Caco-2 (cell line): ENCODE measurements around the gene CCL5. TPM values are rescaled to one million over a fixed set of nuclear protein-coding genes. Genes with fewer than 3 reads are reported as not detected.

Experiments used
- BruUV-seq: library from RNA; stranded (reverse); fragments of 400-500 nt; replicated peaks from 2 replicates; lab custom pipeline; 2021; lab: Mats Ljungman, UMichigan
- CTCF ChIA-PET: fragments of 300-600 bp; sonication (Branson Sonifier 250); formaldehyde crosslinking; loops from one replicate; lab custom pipeline; 2022; ENCODE audit warnings: antibody characterized with exemption; lab: Charles Lee
- POLR2A ChIA-PET: fragments of 300-600 bp; sonication (Branson Sonifier 250); formaldehyde crosslinking; loops from one replicate; lab custom pipeline; 2022; ENCODE audit warnings: antibody characterized with exemption; lab: Charles Lee
- DNase-seq, 2 experiments: peaks; one replicate each; pipeline versions ENCODE4 v3.0.0 to v3.0.0-alpha.2; 2020 to 2022
- H3K27me3 ChIP-seq: replicated peaks from 2 replicates; pipeline ENCODE4 v1.6.0; 2011; ENCODE audit warnings: low read length; ENCODE audit not compliant: control insufficient read depth, insufficient read depth
- H3K36me3 ChIP-seq: 2 replicates; pipeline ENCODE4 v1.5.1; 2011; ENCODE audit warnings: low read length; ENCODE audit not compliant: control insufficient read depth, insufficient read depth
- H3K4me1 ChIP-seq: fragments of 250-450 bp; sonication (Bioruptor Pico); 2 replicates; pipeline ENCODE4 v1.5.1; 2020; ENCODE audit warnings: mild to moderate bottlenecking
- H3K4me3 ChIP-seq: 2 replicates; pipeline ENCODE4 v1.5.1; 2011; ENCODE audit warnings: low read depth, mild to moderate bottlenecking, control low read depth, low read length
- H3K9me3 ChIP-seq: fragments of 250-450 bp; sonication (Bioruptor Pico); 2 replicates; pipeline ENCODE4 v1.5.1; 2020; ENCODE audit warnings: mild to moderate bottlenecking, moderate library complexity
- H3K27ac Mint-ChIP-seq: one replicate; pipeline ENCODE4 v1.8.0; 2022; ENCODE audit warnings: mixed read lengths; ENCODE audit not compliant: unreplicated experiment
- H3K27me3 Mint-ChIP-seq: one replicate; pipeline ENCODE4 v1.8.0; 2022; ENCODE audit warnings: mixed read lengths; ENCODE audit not compliant: insufficient read depth, unreplicated experiment
- H3K36me3 Mint-ChIP-seq: one replicate; pipeline ENCODE4 v1.8.0; 2022; ENCODE audit warnings: mild to moderate bottlenecking, mixed read lengths; ENCODE audit not compliant: insufficient read depth, unreplicated experiment
- H3K4me1 Mint-ChIP-seq: one replicate; pipeline ENCODE4 v1.8.0; 2022; ENCODE audit warnings: low read depth, mixed read lengths; ENCODE audit not compliant: unreplicated experiment
- H3K4me3 Mint-ChIP-seq: one replicate; pipeline ENCODE4 v1.8.0; 2022; ENCODE audit warnings: mild to moderate bottlenecking, moderate library complexity, mixed read lengths; ENCODE audit not compliant: unreplicated experiment
- H3K9me3 Mint-ChIP-seq: one replicate; pipeline ENCODE4 v1.8.0; 2022; ENCODE audit warnings: mixed read lengths; ENCODE audit not compliant: unreplicated experiment
- intact Hi-C: fragments of 100-400 bp; cut with micrococcal nuclease; formaldehyde crosslinking; loops from one replicate; pipeline ENCODE4 v1.10.0; 2022; ENCODE audit not compliant: unreplicated experiment
- total RNA-seq: library from RNA; stranded (reverse); gene quantifications from 2 replicates; pipeline ENCODE4 v1.2.3, GENCODE V29; 2022
- TF ChIP-seq, protein P1 (sequence below), 2 experiments: fragments of 200-600 bp in 1 of 2; IDR thresholded peaks; 1 replicate in 1 of 2; 2 replicates in 1 of 2; pipeline versions ENCODE4 v1.5.1 to v1.8.0; 2011 to 2022; ENCODE audit warnings: antibody characterized with exemption in 1 of 2, control low read depth in 1 of 2, inconsistent platforms in 1 of 2, low read depth in 1 of 2, low read length in 1 of 2, mild to moderate bottlenecking in 1 of 2, moderate library complexity in 1 of 2; ENCODE audit not compliant: insufficient read depth in 1 of 2, severe bottlenecking in 1 of 2, unreplicated experiment in 1 of 2

Gene CCL5
- total RNA-seq, 1 experiment from 2014 or later = not detected

DNA sequence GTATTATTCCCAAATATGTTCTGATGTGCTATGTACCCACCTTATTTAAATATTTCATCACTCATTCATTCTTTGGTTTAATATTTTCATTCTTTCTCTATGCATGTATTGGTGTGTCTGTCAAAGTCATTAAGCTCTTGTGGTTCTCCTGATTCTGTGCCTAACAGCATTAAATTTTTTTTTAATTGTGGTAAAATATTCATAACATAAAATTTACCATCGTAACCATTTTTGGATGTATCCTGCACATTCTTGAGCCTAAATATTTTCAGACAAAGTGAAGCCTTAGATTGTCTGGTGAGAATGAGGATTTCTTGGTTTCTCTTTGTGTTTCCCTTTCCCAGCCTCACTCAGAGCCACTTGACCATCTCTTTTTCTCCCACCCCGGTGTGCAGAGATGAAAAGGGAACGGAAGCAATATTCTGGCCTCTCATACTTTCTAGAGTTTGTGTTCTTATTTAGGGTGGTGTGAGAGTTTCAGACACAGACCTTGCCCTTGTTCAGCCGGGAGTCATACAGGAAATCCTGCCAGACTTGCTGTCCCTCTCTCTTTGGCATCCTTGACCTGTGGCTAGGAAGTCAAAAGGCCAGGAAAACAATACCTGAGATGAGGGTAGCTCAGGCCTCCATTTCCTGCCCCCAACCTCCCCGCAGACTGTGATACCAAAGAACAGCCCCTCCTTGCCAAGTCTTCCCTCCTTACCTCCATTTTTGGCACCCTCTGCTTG, 4.9 kb downstream of the CCL5 start:
- ChIA-PET POLR2A (no interaction called here), CTCF (no interaction called here)
- intact Hi-C loops = no loop called here
- Mint-ChIP-seq H3K9me3 (no peaks in the 10 kb centered on the region), H3K4me3 (no peak overlapping the region), H3K36me3 (no peaks in the 10 kb centered on the region), H3K4me1 (no peaks in the 10 kb centered on the region), H3K27me3 (no peaks in the 10 kb centered on the region), H3K27ac (no peak overlapping the region)
- Histone ChIP-seq H3K9me3 (no peaks in the 10 kb centered on the region), H3K4me1 (peaks cover 5% of the 10 kb centered on the region; the same call in 1 of the 2 replicates), H3K4me3 (no peak overlapping the region), H3K27me3 (no peaks in the 10 kb centered on the region), H3K36me3 (no peaks in the 10 kb centered on the region)
- DNase-seq = no peak
- TF ChIP-seq, protein P1, sequence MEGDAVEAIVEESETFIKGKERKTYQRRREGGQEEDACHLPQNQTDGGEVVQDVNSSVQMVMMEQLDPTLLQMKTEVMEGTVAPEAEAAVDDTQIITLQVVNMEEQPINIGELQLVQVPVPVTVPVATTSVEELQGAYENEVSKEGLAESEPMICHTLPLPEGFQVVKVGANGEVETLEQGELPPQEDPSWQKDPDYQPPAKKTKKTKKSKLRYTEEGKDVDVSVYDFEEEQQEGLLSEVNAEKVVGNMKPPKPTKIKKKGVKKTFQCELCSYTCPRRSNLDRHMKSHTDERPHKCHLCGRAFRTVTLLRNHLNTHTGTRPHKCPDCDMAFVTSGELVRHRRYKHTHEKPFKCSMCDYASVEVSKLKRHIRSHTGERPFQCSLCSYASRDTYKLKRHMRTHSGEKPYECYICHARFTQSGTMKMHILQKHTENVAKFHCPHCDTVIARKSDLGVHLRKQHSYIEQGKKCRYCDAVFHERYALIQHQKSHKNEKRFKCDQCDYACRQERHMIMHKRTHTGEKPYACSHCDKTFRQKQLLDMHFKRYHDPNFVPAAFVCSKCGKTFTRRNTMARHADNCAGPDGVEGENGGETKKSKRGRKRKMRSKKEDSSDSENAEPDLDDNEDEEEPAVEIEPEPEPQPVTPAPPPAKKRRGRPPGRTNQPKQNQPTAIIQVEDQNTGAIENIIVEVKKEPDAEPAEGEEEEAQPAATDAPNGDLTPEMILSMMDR (IDR thresholded peaks at IDR 0.05; ENCODE audit: insufficient read depth in 1 of 2, low read depth in 1 of 2, low read length in 1 of 2, severe bottlenecking in 1 of 2, unreplicated experiment in 1 of 2) = no peak
- no TSS peak for BruUV-seq

- no peaks in the 10 kb centered on the region for H3K27me3 Mint-ChIP-seq
- no peak overlapping the region for H3K27ac Mint-ChIP-seq
- no peak overlapping the region for H3K4me3 ChIP-seq
- no peaks in the 10 kb centered on the region for H3K36me3 Mint-ChIP-seq
- H3K4me1 ChIP-seq = peaks cover 5% of the 10 kb centered on the region; the same call in 1 of the 2 replicates
- ChIA-PET CTCF (no interaction called here), POLR2A (no interaction called here)
- TF ChIP-seq, protein P1 (IDR thresholded peaks at IDR 0.05; ENCODE audit: insufficient read depth in 1 of 2, low read depth in 1 of 2, low read length in 1 of 2, severe bottlenecking in 1 of 2, unreplicated experiment in 1 of 2) = no peak
- no peak overlapping the region for H3K4me3 Mint-ChIP-seq
- no peak for DNase-seq
- no peaks in the 10 kb centered on the region for H3K36me3 ChIP-seq
- no TSS peak for BruUV-seq
- intact Hi-C loops = no loop called here
- H3K4me1 Mint-ChIP-seq = peaks cover 6% of the 10 kb centered on the region
- H3K27me3 ChIP-seq = no peaks in the 10 kb centered on the region
- no peaks in the 10 kb centered on the region for H3K9me3 Mint-ChIP-seq
- H3K9me3 ChIP-seq = no peaks in the 10 kb centered on the region
Measured at GRCh38 chr17:35872196-35872980, 7.8 kb downstream of the CCL5 start.

- Mint-ChIP-seq H3K4me3 (no peak overlapping the region), H3K9me3 (no peaks in the 10 kb centered on the region), H3K27ac (no peak overlapping the region), H3K36me3 (no peaks in the 10 kb centered on the region), H3K27me3 (no peaks in the 10 kb centered on the region), H3K4me1 (peaks cover 6% of the 10 kb centered on the region)
- no TSS peak for BruUV-seq
- Histone ChIP-seq H3K4me1 (peaks cover 10% of the 10 kb centered on the region), H3K4me3 (no peak overlapping the region), H3K36me3 (no peaks in the 10 kb centered on the region), H3K27me3 (no peaks in the 10 kb centered on the region), H3K9me3 (no peaks in the 10 kb centered on the region)
- ChIA-PET CTCF (interaction anchor here (0.6 to 0.8 kb wide), 2 partner anchors 17 to 71 kb away, joined by 3 to 7 read pairs; no protein-coding TSS in a partner anchor), POLR2A (interaction anchor here (0.5 kb wide), 1 partner anchor 90 kb away, joined by 10 read pairs; no protein-coding TSS in a partner anchor)
- intact Hi-C loops = no loop called here
- DNase-seq = no peak
- TF ChIP-seq, protein P1 (IDR thresholded peaks at IDR 0.05; ENCODE audit: insufficient read depth in 1 of 2, low read depth in 1 of 2, low read length in 1 of 2, severe bottlenecking in 1 of 2, unreplicated experiment in 1 of 2) = no peak
Measured at GRCh38 chr17:35870906-35871819, 9.0 kb downstream of the CCL5 start.
